PC-3 (cell line): Measurements from ENCODE around the gene TNS3. TPM values are rescaled to one million over a fixed set of nuclear protein-coding genes. Genes with fewer than 3 reads are reported as not detected.

Source experiments
- ATAC-seq: fragments of 200-7000 bp; cut with Tn5 transposase; 2 replicates; pipeline ENCODE4 v1.9.1; 2020; ENCODE audit warnings: mild to moderate bottlenecking, moderate library complexity
- BruUV-seq: library from RNA; stranded (reverse); fragments of 400-500 nt; replicated peaks from 2 replicates; lab custom pipeline; 2021; lab: Mats Ljungman, UMichigan
- CTCF ChIA-PET: fragments of 300-600 bp; sonication (Branson Sonifier 250); formaldehyde crosslinking; loops from one replicate; lab custom pipeline; 2022; ENCODE audit warnings: antibody characterized with exemption; lab: Charles Lee
- POLR2A ChIA-PET: fragments of 300-600 bp; sonication (Branson Sonifier 250); formaldehyde crosslinking; loops from one replicate; lab custom pipeline; 2022; ENCODE audit warnings: antibody characterized with exemption; ENCODE audit not compliant: unreplicated experiment; lab: Charles Lee
- DNase-seq: peaks from one replicate; pipeline ENCODE4 v3.0.0-alpha.2; 2015
- H2AFZ ChIP-seq: fragments of 300-600 bp; sonication (generic); 2 replicates; pipeline ENCODE4 v1.6.0; 2016; ENCODE audit warnings: antibody characterized with exemption, low read length
- H3F3A ChIP-seq: fragments of 300-600 bp; sonication (generic); one replicate; pipeline ENCODE4 v1.6.0; 2017; ENCODE audit warnings: antibody characterized with exemption, low read length, control low read depth, mild to moderate bottlenecking; ENCODE audit not compliant: unreplicated experiment
- H3K27ac ChIP-seq: fragments of 300-600 bp; sonication (generic); 2 replicates; pipeline ENCODE4 v1.5.1; 2016; ENCODE audit warnings: mild to moderate bottlenecking, low read length
- H3K27me3 ChIP-seq: fragments of 300-600 bp; sonication (generic); 2 replicates; pipeline ENCODE4 v1.6.1; 2016; ENCODE audit warnings: low read length, mixed read lengths
- H3K36me3 ChIP-seq: fragments of 300-600 bp; sonication (generic); 2 replicates; pipeline ENCODE4 v1.6.1; 2016; ENCODE audit warnings: low read depth, mixed run types, low read length, mixed read lengths
- H3K4me1 ChIP-seq: fragments of 300-600 bp; sonication (generic); 2 replicates; pipeline ENCODE4 v1.5.1; 2016; ENCODE audit warnings: low read length; ENCODE audit not compliant: insufficient read depth
- H3K4me2 ChIP-seq: fragments of 300-600 bp; sonication (generic); 2 replicates; pipeline ENCODE4 v1.6.0; 2016; ENCODE audit warnings: low read length
- H3K4me3 ChIP-seq: fragments of 300-600 bp; sonication (generic); 2 replicates; pipeline ENCODE4 v1.5.1; 2016; ENCODE audit warnings: mild to moderate bottlenecking, low read length, mixed read lengths
- H3K79me2 ChIP-seq: fragments of 300-600 bp; sonication (generic); 2 replicates; pipeline ENCODE4 v1.6.1; 2017; ENCODE audit warnings: low read length, mixed read lengths
- H3K9ac ChIP-seq: fragments of 300-600 bp; sonication (generic); 2 replicates; pipeline ENCODE4 v1.6.0; 2016; ENCODE audit warnings: mild to moderate bottlenecking, low read length
- H3K9me2 ChIP-seq: fragments of 300-600 bp; sonication (generic); replicated peaks from 2 replicates; pipeline ENCODE4 v1.6.1; 2016; ENCODE audit warnings: mixed run types, low read length, mixed read lengths
- H3K9me3 ChIP-seq: fragments of 300-600 bp; sonication (generic); 2 replicates; pipeline ENCODE4 v1.6.1; 2016; ENCODE audit warnings: low read length, mixed read lengths
- H4K20me1 ChIP-seq: fragments of 300-600 bp; sonication (generic); 2 replicates; pipeline ENCODE4 v1.6.1; 2016; ENCODE audit warnings: low read length, mixed read lengths
- CTCF ChIP-seq: fragments of 300-600 bp; sonication (generic); conservative IDR thresholded peaks from 2 replicates; pipeline ENCODE4 v1.5.1; 2017; ENCODE audit warnings: antibody characterized with exemption, low read depth, mild to moderate bottlenecking, low read length
- EZH2 ChIP-seq: fragments of 300-600 bp; sonication (generic); IDR thresholded peaks from one replicate; pipeline ENCODE4 v1.6.1; 2017; ENCODE audit warnings: antibody characterized with exemption, mild to moderate bottlenecking, low read length; ENCODE audit not compliant: unreplicated experiment
- EZH2phosphoT487 ChIP-seq: fragments of 300-600 bp; sonication (generic); IDR thresholded peaks from 2 replicates; pipeline ENCODE4 v1.6.1; 2018; ENCODE audit warnings: mild to moderate bottlenecking, antibody characterized with exemption, low read length, borderline replicate concordance
- intact Hi-C: fragments of 100-400 bp; cut with micrococcal nuclease; formaldehyde crosslinking; loops from 2 replicates; pipeline ENCODE4 v1.9.0; 2023
- total RNA-seq: library from RNA; depleted of rRNA; stranded (reverse); fragments of >200 nt; gene quantifications from 2 replicates; pipeline ENCODE4 v1.2.3, GENCODE V29; 2014

The TNS3 gene
- total RNA-seq, 1 experiment from 2014 or later, result 72.3 TPM

GRCh38 chr7:47428768-47429472 lies 153.0 kb downstream of the TNS3 start:
- no peak overlapping the region for H3K9ac ChIP-seq
- no peaks in the 10 kb centered on the region for H3K9me2 ChIP-seq
- H3F3A ChIP-seq, result no peaks in the 10 kb centered on the region
- 0 out of 2 replicates have a peak, but pooled peaks cover 9% of the 10 kb centered on the region for H3K79me2 ChIP-seq
- no TSS peak for BruUV-seq
- H3K4me2 ChIP-seq, result no peak overlapping the region
- H3K4me1 ChIP-seq, result no peaks in the 10 kb centered on the region
- ChIA-PET CTCF (no interaction called here), POLR2A (no interaction called here)
- H3K4me3 ChIP-seq, result no peak overlapping the region
- no peak overlapping the region for H3K27ac ChIP-seq
- H3K36me3 ChIP-seq, result peaks cover 38% of the 10 kb centered on the region
- no peak for ATAC-seq
- TF ChIP-seq EZH2 (no peak), EZH2phosphoT487 (no peak), CTCF (no peak)
- no peaks in the 10 kb centered on the region for H4K20me1 ChIP-seq
- DNase-seq, result no peak
- no peaks in the 10 kb centered on the region for H3K9me3 ChIP-seq
- intact Hi-C loops, result no loop called here
- no peak overlapping the region for H2AFZ ChIP-seq
- no peaks in the 10 kb centered on the region for H3K27me3 ChIP-seq

- no peak overlapping the region for H3K4me2 ChIP-seq
- ATAC-seq, result no peak
- no TSS peak for BruUV-seq
- no peaks in the 10 kb centered on the region for H3K27me3 ChIP-seq
- H4K20me1 ChIP-seq, result no peaks in the 10 kb centered on the region
- CTCF ChIA-PET, result no interaction called here
- no peak for TF ChIP-seq EZH2
- no peak for TF ChIP-seq EZH2phosphoT487
- no peaks in the 10 kb centered on the region for H3K9me3 ChIP-seq
- no peak overlapping the region for H3K27ac ChIP-seq
- 0 out of 2 replicates have a peak, but pooled peaks cover 9% of the 10 kb centered on the region for H3K79me2 ChIP-seq
- H3K9ac ChIP-seq, result no peak overlapping the region
- intact Hi-C loops, result no loop called here
- H3K4me3 ChIP-seq, result no peak overlapping the region
- no peak for DNase-seq
- no peaks in the 10 kb centered on the region for H3K4me1 ChIP-seq
- H2AFZ ChIP-seq, result no peak overlapping the region
- peaks cover 43% of the 10 kb centered on the region for H3K36me3 ChIP-seq
- H3K9me2 ChIP-seq, result no peaks in the 10 kb centered on the region
- no peaks in the 10 kb centered on the region for H3F3A ChIP-seq
- POLR2A ChIA-PET, result no interaction called here
These were observed 153.7 kb downstream of the TNS3 start for GRCh38 chr7:47428052-47428767.

- H3K9me2 ChIP-seq, result no peaks in the 10 kb centered on the region
- intact Hi-C loops, result no loop called here
- H3K4me2 ChIP-seq, result no peak overlapping the region
- no peak for DNase-seq
- no TSS peak for BruUV-seq
- no peaks in the 10 kb centered on the region for H3K27me3 ChIP-seq
- H3K79me2 ChIP-seq, result 0 out of 2 replicates have a peak, but pooled peaks cover 3% of the 10 kb centered on the region
- POLR2A ChIA-PET, result no interaction called here
- H3K4me1 ChIP-seq, result no peaks in the 10 kb centered on the region
- no peak for ATAC-seq
- H2AFZ ChIP-seq, result no peak overlapping the region
- no peaks in the 10 kb centered on the region for H3K9me3 ChIP-seq
- H3F3A ChIP-seq, result no peaks in the 10 kb centered on the region
- CTCF ChIA-PET, result no interaction called here
- no peak for TF ChIP-seq EZH2
- TF ChIP-seq EZH2phosphoT487, result no peak
- no peak for TF ChIP-seq CTCF
- H3K9ac ChIP-seq, result no peak overlapping the region
- H3K4me3 ChIP-seq, result no peak overlapping the region
- no peak overlapping the region for H3K27ac ChIP-seq
- H4K20me1 ChIP-seq, result no peaks in the 10 kb centered on the region
- H3K36me3 ChIP-seq, result peaks cover 40% of the 10 kb centered on the region
These were observed 154.8 kb downstream of the TNS3 start for GRCh38 chr7:47427051-47427643.
